ENCODE results near the gene FBH1.

DNA sequence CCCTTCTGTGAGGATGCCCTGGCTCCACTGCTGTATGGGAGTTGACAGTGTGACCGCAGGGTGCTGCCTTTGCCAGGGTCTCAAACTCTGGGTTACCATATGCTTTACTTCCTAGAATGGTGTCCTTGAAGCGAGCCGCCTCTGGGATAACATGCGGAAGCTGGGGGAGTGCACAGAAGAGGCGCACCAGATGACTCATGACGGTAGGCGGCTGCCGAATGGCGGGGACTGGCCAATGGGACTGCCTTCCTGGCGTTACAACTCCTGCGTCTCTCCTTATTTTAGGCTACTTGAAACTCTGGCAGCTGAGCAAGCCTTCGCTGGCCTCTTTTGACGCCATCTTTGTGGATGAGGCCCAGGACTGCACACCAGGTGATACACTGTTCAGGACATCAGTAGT is 27.3 kb downstream of the FBH1 start:
- TF ChIP-seq, protein P1, sequence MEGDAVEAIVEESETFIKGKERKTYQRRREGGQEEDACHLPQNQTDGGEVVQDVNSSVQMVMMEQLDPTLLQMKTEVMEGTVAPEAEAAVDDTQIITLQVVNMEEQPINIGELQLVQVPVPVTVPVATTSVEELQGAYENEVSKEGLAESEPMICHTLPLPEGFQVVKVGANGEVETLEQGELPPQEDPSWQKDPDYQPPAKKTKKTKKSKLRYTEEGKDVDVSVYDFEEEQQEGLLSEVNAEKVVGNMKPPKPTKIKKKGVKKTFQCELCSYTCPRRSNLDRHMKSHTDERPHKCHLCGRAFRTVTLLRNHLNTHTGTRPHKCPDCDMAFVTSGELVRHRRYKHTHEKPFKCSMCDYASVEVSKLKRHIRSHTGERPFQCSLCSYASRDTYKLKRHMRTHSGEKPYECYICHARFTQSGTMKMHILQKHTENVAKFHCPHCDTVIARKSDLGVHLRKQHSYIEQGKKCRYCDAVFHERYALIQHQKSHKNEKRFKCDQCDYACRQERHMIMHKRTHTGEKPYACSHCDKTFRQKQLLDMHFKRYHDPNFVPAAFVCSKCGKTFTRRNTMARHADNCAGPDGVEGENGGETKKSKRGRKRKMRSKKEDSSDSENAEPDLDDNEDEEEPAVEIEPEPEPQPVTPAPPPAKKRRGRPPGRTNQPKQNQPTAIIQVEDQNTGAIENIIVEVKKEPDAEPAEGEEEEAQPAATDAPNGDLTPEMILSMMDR (IDR thresholded peaks at IDR 0.05; ENCODE audit: low read length): no peak
- TF ChIP-seq EZH2 (IDR thresholded peaks at IDR 0.05; ENCODE audit: borderline replicate concordance, low read length): no peak

Measured in OCI-LY1 (cell line).